H1 (cell line): Measurements from ENCODE around the gene GCFC2. TPM values are rescaled to one million over a fixed set of nuclear protein-coding genes. Genes with fewer than 3 reads are reported as not detected.

Source experiments
- BACH1 ChIP-seq: IDR thresholded peaks from 2 replicates; pipeline ENCODE4 v1.6.1; 2012; ENCODE audit warnings: low read length, improper control_type of control experiment
- BRCA1 ChIP-seq: IDR thresholded peaks from 2 replicates; pipeline ENCODE4 v1.6.1; 2012; ENCODE audit warnings: low read depth, low read length, improper control_type of control experiment
- EP300 ChIP-seq, 2 experiments: IDR thresholded peaks; 1 replicate in 1 of 2; 2 replicates in 1 of 2; pipeline ENCODE4 v1.6.1; 2011 to 2012; ENCODE audit warnings: low read depth in 2 of 2, low read length in 2 of 2, mild to moderate bottlenecking in 2 of 2, borderline replicate concordance in 1 of 2, inconsistent platforms in 1 of 2, moderate library complexity in 1 of 2
- RFX5 ChIP-seq: IDR thresholded peaks from 2 replicates; pipeline ENCODE4 v1.6.1; 2011; ENCODE audit warnings: low read depth, low read length, improper control_type of control experiment, borderline replicate concordance
- TAF1 ChIP-seq: IDR thresholded peaks from 2 replicates; pipeline ENCODE4 v1.6.1; 2011; ENCODE audit warnings: mild to moderate bottlenecking, low read depth, low read length
- polyA plus RNA-seq, 7 experiments: library from polyadenylated mRNA; depleted of rRNA in 3 of 7; stranded (reverse) in 5 of 7; unstranded in 2 of 7; fragments of >200 nt in 5 of 7; fragments of 200-250 nt in 2 of 7; gene quantifications; 1 replicate in 5 of 7; 2 replicates in 1 of 7; 4 replicates in 1 of 7; pipeline versions ENCODE4 v1.2.1 to v1.2.3, GENCODE V29; 2011 to 2013; ENCODE audit warnings: missing spikeins in 2 of 7, mixed read lengths in 2 of 7
- total RNA-seq: library from RNA; stranded (reverse); fragmentation: NEBNext Ultra II Directional; extraction: Animal tissue kit (Norgen Biotek cat#: 25700); gene quantifications from 2 replicates; pipeline ENCODE4 v1.2.1, GENCODE V29; 2021
- TF ChIP-seq, protein P1 (sequence below), 3 experiments: IDR thresholded peaks; 1 replicate in 2 of 3; 2 replicates in 1 of 3; pipeline versions ENCODE4 v1.5.1 to v1.6.1; 2011; ENCODE audit warnings: low read length in 3 of 3, mild to moderate bottlenecking in 3 of 3, inconsistent platforms in 2 of 3, low read depth in 1 of 3, moderate library complexity in 1 of 3; ENCODE audit not compliant: insufficient read depth in 1 of 3; ENCODE audit errors: control extremely low read depth in 1 of 3

Gene GCFC2
- total and polyA plus RNA-seq, 2 of the 8 experiments (the other 6 are each of a cell fraction or from before 2014, with no cell fraction given), result 5.6 to 19.1 TPM

DNA sequence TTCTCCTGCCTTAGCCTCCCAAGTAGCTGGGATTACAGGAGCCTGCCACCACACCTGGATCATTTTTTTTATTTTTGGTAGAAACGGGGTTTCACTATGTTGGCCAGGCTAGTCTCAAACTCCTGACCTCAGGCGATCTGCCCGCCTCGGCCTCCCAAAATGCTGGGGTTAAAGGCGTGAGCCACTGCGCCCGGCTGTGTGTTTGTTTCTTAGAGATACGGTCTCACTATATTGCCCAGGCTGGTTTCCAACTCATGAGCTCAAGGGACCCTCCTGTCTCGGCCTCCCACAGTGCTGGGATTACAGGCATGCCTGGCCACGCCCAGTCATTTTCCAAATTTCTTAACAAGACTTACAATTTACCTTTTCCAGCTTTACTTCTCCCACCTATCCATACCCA is 65.1 kb downstream of the GCFC2 start (continued):
- no peak for TF ChIP-seq EP300 (IDR thresholded peaks at IDR 0.05; ENCODE audit: borderline replicate concordance in 1 of 2, low read depth in 2 of 2, low read length in 2 of 2)
- no peak for TF ChIP-seq BRCA1
- no peak for TF ChIP-seq TAF1
- no peak for TF ChIP-seq RFX5
- TF ChIP-seq, protein P1, sequence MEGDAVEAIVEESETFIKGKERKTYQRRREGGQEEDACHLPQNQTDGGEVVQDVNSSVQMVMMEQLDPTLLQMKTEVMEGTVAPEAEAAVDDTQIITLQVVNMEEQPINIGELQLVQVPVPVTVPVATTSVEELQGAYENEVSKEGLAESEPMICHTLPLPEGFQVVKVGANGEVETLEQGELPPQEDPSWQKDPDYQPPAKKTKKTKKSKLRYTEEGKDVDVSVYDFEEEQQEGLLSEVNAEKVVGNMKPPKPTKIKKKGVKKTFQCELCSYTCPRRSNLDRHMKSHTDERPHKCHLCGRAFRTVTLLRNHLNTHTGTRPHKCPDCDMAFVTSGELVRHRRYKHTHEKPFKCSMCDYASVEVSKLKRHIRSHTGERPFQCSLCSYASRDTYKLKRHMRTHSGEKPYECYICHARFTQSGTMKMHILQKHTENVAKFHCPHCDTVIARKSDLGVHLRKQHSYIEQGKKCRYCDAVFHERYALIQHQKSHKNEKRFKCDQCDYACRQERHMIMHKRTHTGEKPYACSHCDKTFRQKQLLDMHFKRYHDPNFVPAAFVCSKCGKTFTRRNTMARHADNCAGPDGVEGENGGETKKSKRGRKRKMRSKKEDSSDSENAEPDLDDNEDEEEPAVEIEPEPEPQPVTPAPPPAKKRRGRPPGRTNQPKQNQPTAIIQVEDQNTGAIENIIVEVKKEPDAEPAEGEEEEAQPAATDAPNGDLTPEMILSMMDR (IDR thresholded peaks at IDR 0.05; ENCODE audit: control extremely low read depth in 1 of 3, insufficient read depth in 1 of 3, low read depth in 1 of 3, low read length in 3 of 3), result no peak
- TF ChIP-seq BACH1, result no peak
